ENCODE data around the gene SMIM36.

SMIM36 gene

DNA sequence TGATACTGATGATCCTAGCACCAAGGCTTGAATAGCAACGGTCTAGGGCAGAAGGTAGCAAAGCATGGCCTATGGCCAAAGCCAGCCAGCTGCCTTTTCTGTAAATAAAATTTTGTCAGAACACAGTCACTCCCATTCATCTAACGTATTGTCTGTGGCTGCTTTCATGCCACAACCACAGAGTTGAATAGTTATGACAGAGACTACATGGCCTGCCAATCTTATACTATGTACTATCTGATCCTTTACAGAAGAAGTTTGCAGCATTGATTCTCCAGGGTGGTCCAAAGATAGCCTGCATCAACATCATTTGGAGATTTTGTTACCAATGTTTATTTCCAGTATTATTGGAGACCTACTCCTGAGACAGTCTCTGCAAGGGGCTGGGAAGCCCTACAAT lies 69.7 kb downstream of the SMIM36 start:
- TF ChIP-seq EZH2phosphoT487 (IDR thresholded peaks at IDR 0.05; ENCODE audit: borderline replicate concordance): no peak
- TF ChIP-seq, protein P1, sequence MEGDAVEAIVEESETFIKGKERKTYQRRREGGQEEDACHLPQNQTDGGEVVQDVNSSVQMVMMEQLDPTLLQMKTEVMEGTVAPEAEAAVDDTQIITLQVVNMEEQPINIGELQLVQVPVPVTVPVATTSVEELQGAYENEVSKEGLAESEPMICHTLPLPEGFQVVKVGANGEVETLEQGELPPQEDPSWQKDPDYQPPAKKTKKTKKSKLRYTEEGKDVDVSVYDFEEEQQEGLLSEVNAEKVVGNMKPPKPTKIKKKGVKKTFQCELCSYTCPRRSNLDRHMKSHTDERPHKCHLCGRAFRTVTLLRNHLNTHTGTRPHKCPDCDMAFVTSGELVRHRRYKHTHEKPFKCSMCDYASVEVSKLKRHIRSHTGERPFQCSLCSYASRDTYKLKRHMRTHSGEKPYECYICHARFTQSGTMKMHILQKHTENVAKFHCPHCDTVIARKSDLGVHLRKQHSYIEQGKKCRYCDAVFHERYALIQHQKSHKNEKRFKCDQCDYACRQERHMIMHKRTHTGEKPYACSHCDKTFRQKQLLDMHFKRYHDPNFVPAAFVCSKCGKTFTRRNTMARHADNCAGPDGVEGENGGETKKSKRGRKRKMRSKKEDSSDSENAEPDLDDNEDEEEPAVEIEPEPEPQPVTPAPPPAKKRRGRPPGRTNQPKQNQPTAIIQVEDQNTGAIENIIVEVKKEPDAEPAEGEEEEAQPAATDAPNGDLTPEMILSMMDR (conservative IDR thresholded peaks at IDR 0.05; ENCODE audit: low read length): no peak
- no peaks in the 10 kb centered on the region for H3K9me2 ChIP-seq (replicated peaks; ENCODE audit: low read depth, low read length)
- no peaks in the 10 kb centered on the region for H3K9me3 ChIP-seq (ENCODE audit: insufficient read depth, low read depth, low read length)
- no peaks in the 10 kb centered on the region for H3K36me3 ChIP-seq (ENCODE audit: insufficient read depth, low read length)
- H3K9ac ChIP-seq (ENCODE audit: low read depth, low read length, poor library complexity, severe bottlenecking): no peak overlapping the region
- H2AFZ ChIP-seq (ENCODE audit: low read length): no peak overlapping the region
- no peak overlapping the region for H3K4me2 ChIP-seq (ENCODE audit: low read depth, low read length, poor library complexity, severe bottlenecking)
- H3K27me3 ChIP-seq (ENCODE audit: insufficient read depth, low read length, poor library complexity, severe bottlenecking): no peaks in the 10 kb centered on the region
- no peaks in the 10 kb centered on the region for H4K20me1 ChIP-seq (ENCODE audit: insufficient read depth, low read length, poor library complexity, severe bottlenecking)
- H3K79me2 ChIP-seq (ENCODE audit: insufficient read depth, low read length): no peaks in the 10 kb centered on the region
- H3K4me1 ChIP-seq (ENCODE audit: insufficient read depth, low read length, poor library complexity, severe bottlenecking): no peaks in the 10 kb centered on the region
- no peak overlapping the region for H3K4me3 ChIP-seq (ENCODE audit: low read length, poor library complexity, severe bottlenecking)
- no peaks in the 10 kb centered on the region for H3F3A ChIP-seq (ENCODE audit: low read depth)

DNA sequence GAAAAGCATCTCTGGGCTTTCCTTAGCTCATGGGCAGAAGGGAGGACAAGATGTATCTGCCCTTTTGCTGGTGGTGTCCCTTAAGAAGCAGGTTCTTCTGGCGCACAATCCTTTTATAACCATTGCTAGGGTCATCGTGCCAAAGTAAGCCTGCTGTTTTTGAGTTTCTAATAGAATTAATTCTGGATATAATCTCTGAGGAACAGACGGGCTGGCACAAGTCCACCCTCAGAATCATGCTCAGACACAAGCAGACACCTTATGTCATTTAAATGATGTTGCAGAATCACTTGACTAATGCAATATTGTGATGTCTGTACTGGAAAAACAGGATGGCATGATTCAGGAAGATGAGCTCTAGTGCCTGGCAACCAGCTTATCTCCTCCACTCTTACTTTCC lies 70.9 kb downstream of the SMIM36 start:
- Histone ChIP-seq H3K79me2 (ENCODE audit: insufficient read depth, low read length) (no peaks in the 10 kb centered on the region), H3K4me2 (ENCODE audit: low read depth, low read length, poor library complexity, severe bottlenecking) (no peak overlapping the region), H2AFZ (ENCODE audit: low read length) (no peak overlapping the region), H4K20me1 (ENCODE audit: insufficient read depth, low read length, poor library complexity, severe bottlenecking) (no peaks in the 10 kb centered on the region), H3F3A (ENCODE audit: low read depth) (no peaks in the 10 kb centered on the region), H3K4me1 (ENCODE audit: insufficient read depth, low read length, poor library complexity, severe bottlenecking) (no peaks in the 10 kb centered on the region), H3K4me3 (ENCODE audit: low read length, poor library complexity, severe bottlenecking) (no peak overlapping the region), H3K27me3 (ENCODE audit: insufficient read depth, low read length, poor library complexity, severe bottlenecking) (no peaks in the 10 kb centered on the region), H3K9me3 (ENCODE audit: insufficient read depth, low read depth, low read length) (no peaks in the 10 kb centered on the region), H3K9ac (ENCODE audit: low read depth, low read length, poor library complexity, severe bottlenecking) (no peak overlapping the region), H3K9me2 (replicated peaks; ENCODE audit: low read depth, low read length) (no peaks in the 10 kb centered on the region), H3K36me3 (ENCODE audit: insufficient read depth, low read length) (no peaks in the 10 kb centered on the region)
- TF ChIP-seq EZH2phosphoT487 (IDR thresholded peaks at IDR 0.05; ENCODE audit: borderline replicate concordance): no peak

DNA sequence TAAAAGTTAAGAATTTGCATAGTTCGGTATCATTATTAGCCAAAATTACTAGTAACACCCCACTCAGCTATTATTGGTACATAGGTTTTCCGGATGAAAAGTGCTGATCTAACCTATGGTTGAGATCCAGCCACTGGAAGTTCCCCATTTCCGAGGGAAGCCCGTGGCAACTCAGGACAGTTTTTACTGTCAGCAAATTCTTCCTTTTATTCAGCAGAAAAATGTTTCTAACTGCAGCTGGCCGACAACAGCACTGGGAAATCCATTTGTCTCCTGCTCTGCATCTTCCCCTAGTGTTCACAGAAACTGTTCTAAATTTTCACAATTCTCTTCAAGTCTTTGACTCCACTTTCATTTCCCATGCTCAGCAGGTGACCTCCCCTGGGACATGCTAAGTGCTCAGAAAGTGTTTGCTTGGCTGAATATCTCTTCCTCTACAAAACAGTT lies 74.1 kb downstream of the SMIM36 start:
- no peaks in the 10 kb centered on the region for H3K36me3 ChIP-seq (ENCODE audit: insufficient read depth, low read length)
- H3K9me2 ChIP-seq (replicated peaks; ENCODE audit: low read depth, low read length): no peaks in the 10 kb centered on the region
- no peak overlapping the region for H2AFZ ChIP-seq (ENCODE audit: low read length)
- H3K4me1 ChIP-seq (ENCODE audit: insufficient read depth, low read length, poor library complexity, severe bottlenecking): no peaks in the 10 kb centered on the region
- no peaks in the 10 kb centered on the region for H3K9me3 ChIP-seq (ENCODE audit: insufficient read depth, low read depth, low read length)
- no peaks in the 10 kb centered on the region for H3K79me2 ChIP-seq (ENCODE audit: insufficient read depth, low read length)
- H3F3A ChIP-seq (ENCODE audit: low read depth): no peaks in the 10 kb centered on the region
- no peaks in the 10 kb centered on the region for H3K27me3 ChIP-seq (ENCODE audit: insufficient read depth, low read length, poor library complexity, severe bottlenecking)
- no peak overlapping the region for H3K9ac ChIP-seq (ENCODE audit: low read depth, low read length, poor library complexity, severe bottlenecking)
- no peak overlapping the region for H3K4me3 ChIP-seq (ENCODE audit: low read length, poor library complexity, severe bottlenecking)
- no peak for TF ChIP-seq EZH2phosphoT487 (IDR thresholded peaks at IDR 0.05; ENCODE audit: borderline replicate concordance)
- TF ChIP-seq, protein P1 (conservative IDR thresholded peaks at IDR 0.05; ENCODE audit: low read length): no peak
- H4K20me1 ChIP-seq (ENCODE audit: insufficient read depth, low read length, poor library complexity, severe bottlenecking): no peaks in the 10 kb centered on the region
- no peak overlapping the region for H3K4me2 ChIP-seq (ENCODE audit: low read depth, low read length, poor library complexity, severe bottlenecking)
